Transverse colon (tissue), 4 donors: ENCODE measurements around the gene HOXB5. TPM values are rescaled to one million over a fixed set of nuclear protein-coding genes. Genes with fewer than 3 reads are reported as not detected.

Experiments used
- DNase-seq: peaks from one replicate; pipeline ENCODE4 v3.0.0-alpha.2; 2019
- H3K27ac ChIP-seq, 4 donors: fragments of 200-600 bp; sonication (generic); 2 replicates each; pipeline ENCODE4 v1.5.1; 2016 to 2018; ENCODE audit warnings: inconsistent platforms in 4 of 4
- H3K27me3 ChIP-seq: fragments of 200-600 bp; sonication (generic); 2 replicates; pipeline ENCODE4 v1.5.1; 2017; ENCODE audit warnings: inconsistent platforms
- H3K36me3 ChIP-seq, 4 donors: fragments of 200-600 bp; sonication (generic); 2 replicates each; pipeline ENCODE4 v1.5.1; 2017 to 2019; ENCODE audit warnings: inconsistent platforms in 4 of 4
- H3K4me1 ChIP-seq, 4 donors: fragments of 200-600 bp; sonication (generic); 2 replicates each; pipeline ENCODE4 v1.5.1; 2017 to 2020; ENCODE audit warnings: inconsistent platforms in 4 of 4
- H3K4me3 ChIP-seq, 4 donors: fragments of 200-600 bp; sonication (generic); 1 replicate in 1 of 4; 2 replicates in 3 of 4; pipeline versions ENCODE4 v1.5.1 to v1.6.1; 2017 to 2019; ENCODE audit warnings: inconsistent platforms in 4 of 4
- H3K9me3 ChIP-seq, 2 donors: fragments of 200-600 bp; sonication (generic); 2 replicates each; pipeline ENCODE4 v1.5.1; 2017 to 2019; ENCODE audit warnings: inconsistent platforms in 2 of 2
- CTCF ChIP-seq, 5 experiments: fragments of 200-600 bp in 3 of 5; fragments of 450-650 bp in 2 of 5; sonication (generic) in 3 of 5; IDR thresholded peaks; 1 replicate in 2 of 5; 2 replicates in 3 of 5; pipeline ENCODE4 v1.5.1; 2016 to 2017; ENCODE audit warnings: antibody characterized with exemption in 5 of 5, inconsistent platforms in 3 of 5, mild to moderate bottlenecking in 2 of 5, moderate library complexity in 1 of 5
- EP300 ChIP-seq: sonication (generic); formaldehyde crosslinking; IDR thresholded peaks from one replicate; pipeline ENCODE4 v1.6.1; 2017; ENCODE audit warnings: antibody characterized with exemption, low read depth
- POLR2A ChIP-seq: fragments of 450-650 bp; IDR thresholded peaks from one replicate; pipeline ENCODE4 v1.6.1; 2016; ENCODE audit warnings: antibody characterized with exemption, mild to moderate bottlenecking, moderate library complexity
- POLR2AphosphoS5 ChIP-seq, 3 donors: sonication (generic); formaldehyde crosslinking; IDR thresholded peaks; one replicate each; pipeline ENCODE4 v1.6.1; 2016; ENCODE audit warnings: antibody characterized with exemption in 3 of 3
- WGBS, 2 donors: methylation state at CpG; one replicate each; pipeline ENCODE4 v1.1.5; 2018; ENCODE audit warnings: low coverage in 1 of 2; 5-methylcytosine and 5-hydroxymethylcytosine counted together
- in situ Hi-C, 4 donors: fragments of 200-750 bp; cut with MboI; loops; one replicate each; pipeline versions ENCODE4 v1.15.0 to v1.15.1; 2017; ENCODE audit warnings: low sequenced_read_pairs in 3 of 4, low pct_ligation_motif_present in 1 of 4, low pct_unique_long_range_greater_than_20kb in 1 of 4
- intact Hi-C: fragments of 100-400 bp; cut with DNase I; formaldehyde crosslinking; loops from one replicate; pipeline ENCODE4 v1.15.1; 2023; ENCODE audit warnings: low total_unique reads
- total RNA-seq, 4 donors: library from RNA; depleted of rRNA; stranded (reverse); fragments of >200 nt; gene quantifications; one replicate each; pipeline ENCODE4 v1.1.0, GENCODE V29; 2016

Gene HOXB5
- total RNA-seq, 4 donors from 2014 or later, result 10.5 to 35.4 (median 18.7) TPM

- Histone ChIP-seq H3K27ac (peak overlapping the region; percentile 90 to 94 (median 92)), H3K4me1 (peaks cover 0 to 65% (median 46%) of the 10 kb centered on the region in 4 donors), H3K27me3 (peaks cover 58% of the 10 kb centered on the region), H3K36me3 (no peaks in the 10 kb centered on the region), H3K9me3 (no peaks in the 10 kb centered on the region), H3K4me3 (peak overlapping the region; percentile 62 to 75 (median 68))
- in situ Hi-C loops, result no loop called here
- peak; percentile 59 for DNase-seq
- no peak for TF ChIP-seq EP300
- no peak for TF ChIP-seq CTCF (IDR thresholded peaks at IDR 0.05)
- TF ChIP-seq POLR2AphosphoS5 (IDR thresholded peaks at IDR 0.05), result peak in 2 of 3 donors; percentile 10 to 21
- peak; percentile 21 for TF ChIP-seq POLR2A
- 4 to 17% methylated on average over 9 to 34 of the region's 36 CpGs for WGBS, 2 donors
- intact Hi-C loops, result no loop called here
These were observed 18.3 kb upstream of the HOXB5 start for GRCh38 chr17:48611681-48612455.

- Histone ChIP-seq H3K27ac (peak overlapping the region; percentile 90 to 94 (median 92)), H3K27me3 (peaks cover 52% of the 10 kb centered on the region), H3K4me3 (peak overlapping the region; percentile 62 to 75 (median 68)), H3K36me3 (no peaks in the 10 kb centered on the region), H3K9me3 (no peaks in the 10 kb centered on the region), H3K4me1 (peaks cover 0 to 62% (median 46%) of the 10 kb centered on the region in 4 donors)
- intact Hi-C loops, result no loop called here
- whole genome bisulfite sequencing, 2 donors, result 1% methylated on average over 22 of the region's 22 CpGs; no CpG with 5 or more reads in 1 of the 2 donors
- no peak for DNase-seq
- in situ Hi-C loops, result no loop called here
- TF ChIP-seq POLR2A (no peak), POLR2AphosphoS5 (IDR thresholded peaks at IDR 0.05) (peak in 1 of 3 donors; percentile 2), EP300 (no peak), CTCF (IDR thresholded peaks at IDR 0.05) (no peak)
These were observed 17.6 kb upstream of the HOXB5 start for GRCh38 chr17:48611213-48611612.

DNA sequence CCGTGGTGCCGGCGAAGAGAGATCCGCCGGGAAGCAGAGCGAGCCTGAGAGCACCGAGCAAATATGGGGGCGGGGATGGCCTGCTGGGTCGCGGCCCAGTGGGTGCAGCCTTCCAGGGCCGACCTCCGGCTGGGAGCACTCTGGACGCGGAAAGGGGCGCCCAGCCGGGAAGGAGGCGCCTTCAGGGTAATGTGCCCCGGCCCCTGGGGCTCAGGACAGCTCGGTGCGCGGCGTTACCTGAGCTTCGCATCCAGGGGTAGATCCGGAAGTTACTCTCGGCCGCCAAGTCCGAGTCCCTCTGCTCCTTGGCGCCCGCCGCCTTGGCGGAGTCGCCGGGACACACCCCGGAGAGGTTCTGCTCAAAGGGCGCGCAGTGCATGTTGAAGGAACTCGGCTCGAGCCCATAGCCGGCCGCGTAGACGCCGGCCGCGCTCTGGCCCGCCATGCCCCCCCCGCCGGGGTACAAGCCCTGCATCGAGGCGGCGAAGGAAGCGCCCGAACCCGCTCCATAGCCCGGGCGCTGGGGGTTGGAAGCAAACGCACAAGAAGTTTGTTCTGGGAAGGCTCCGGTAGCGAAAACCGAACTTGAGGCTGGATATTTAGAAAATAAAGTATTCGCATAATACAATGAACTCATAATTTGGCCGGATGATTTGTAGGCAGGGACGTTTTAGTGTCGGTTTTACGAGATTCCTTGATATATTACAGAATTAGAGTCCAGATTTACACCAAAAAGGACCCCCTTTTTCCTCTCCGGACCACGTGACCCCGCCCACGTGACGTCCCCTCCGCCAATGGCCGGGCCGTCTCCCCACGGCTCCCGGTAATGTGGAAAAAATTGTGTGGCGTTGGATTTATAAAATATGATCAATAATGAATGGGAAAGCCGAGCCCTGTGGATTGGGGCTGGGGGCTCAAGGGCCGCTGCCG, 17.0 kb upstream of the HOXB5 start, which contains the start of gene HOXB7:
HOXB7 (minus strand) TSS at position 736 of the 930 bp plus-strand sequence; CDS start at position 637, 99 bp downstream.
- Histone ChIP-seq H3K27me3 (peaks cover 45% of the 10 kb centered on the region), H3K36me3 (no peaks in the 10 kb centered on the region), H3K27ac (peak within 1 kb of the TSS; percentile 90 to 94 (median 92)), H3K4me1 (peaks cover 0 to 57% (median 43%) of the 10 kb centered on the region in 4 donors), H3K9me3 (no peaks in the 10 kb centered on the region), H3K4me3 (peak within 1 kb of the TSS; percentile 62 to 75 (median 68))
- intact Hi-C loops (no loop called here), in situ Hi-C loops (no loop called here)
- TF ChIP-seq CTCF (IDR thresholded peaks at IDR 0.05) (no peak), POLR2A (peak; percentile 89), POLR2AphosphoS5 (IDR thresholded peaks at IDR 0.05) (peak; percentile 10 to 82 (median 78)), EP300 (no peak)
- 1% methylated on average over 17 to 56 of the region's 79 CpGs for WGBS, 2 donors
- DNase-seq, result peak; percentile 88
